HG03095 (cell line): ENCODE results near the gene ABCB10.
"Not testable (repeated sequence)": the region's sequence is repeated elsewhere in the genome, so short reads cannot be mapped to it uniquely, and the experiment has no call there.

ENCODE experiments used
- ATAC-seq: cut with Tn5 transposase; IDR thresholded peaks from one replicate; pipeline ENCODE4 v1.9.1; 2021; ENCODE audit warnings: moderate library complexity; ENCODE audit not compliant: unreplicated experiment

The ABCB10 gene

GRCh38 chr1:229539863-229540506, 18.5 kb downstream of the ABCB10 start:
- ATAC-seq = no peak

- no peak for ATAC-seq
Measured at GRCh38 chr1:229538945-229539344, 19.6 kb downstream of the ABCB10 start.

- ATAC-seq = no peak
Measured at GRCh38 chr1:229537894-229538293, 20.6 kb downstream of the ABCB10 start.

- ATAC-seq = no peak
Measured at GRCh38 chr1:229536982-229537381, 21.5 kb downstream of the ABCB10 start.

- no peak for ATAC-seq
Measured at GRCh38 chr1:229535230-229535629, 23.3 kb downstream of the ABCB10 start.

- ATAC-seq = no peak
Measured at GRCh38 chr1:229531326-229531725, 27.2 kb downstream of the ABCB10 start.

GRCh38 chr1:229529639-229530038, 28.9 kb downstream of the ABCB10 start:
- ATAC-seq = no peak

GRCh38 chr1:229526695-229527094, 31.8 kb downstream of the ABCB10 start:
- no peak for ATAC-seq

GRCh38 chr1:229523052-229523451, 35.5 kb downstream of the ABCB10 start:
- ATAC-seq = no peak

- peak; percentile 75 for ATAC-seq
Measured at GRCh38 chr1:229514578-229515275, 43.8 kb downstream of the ABCB10 start.

- not testable (repeated sequence) for ATAC-seq
Measured at GRCh38 chr1:229511625-229512024, 46.9 kb downstream of the ABCB10 start.

GRCh38 chr1:229511201-229511600, 47.3 kb downstream of the ABCB10 start:
- ATAC-seq = not testable (repeated sequence)

GRCh38 chr1:229509576-229509975, 48.9 kb downstream of the ABCB10 start:
- ATAC-seq = no peak

GRCh38 chr1:229508823-229509337, 49.6 kb downstream of the ABCB10 start:
- no peak for ATAC-seq

GRCh38 chr1:229507951-229508822, 50.3 kb downstream of the ABCB10 start, which contains the start of gene NUP133:
Gene NUP133 (minus strand): TSS chr1:229508341. CDS start chr1:229508249, 92 bp downstream.
- peak; percentile 94 for ATAC-seq

- ATAC-seq = no peak
Measured at GRCh38 chr1:229507502-229507901, 51.0 kb downstream of the ABCB10 start.

- ATAC-seq = no peak
Measured at GRCh38 chr1:229506633-229507032, 51.9 kb downstream of the ABCB10 start.

GRCh38 chr1:229495782-229496181, 62.7 kb downstream of the ABCB10 start:
- no peak for ATAC-seq

- no peak for ATAC-seq
Measured at GRCh38 chr1:229487181-229487580, 71.3 kb downstream of the ABCB10 start.

GRCh38 chr1:229485318-229485717, 73.2 kb downstream of the ABCB10 start:
- no peak for ATAC-seq

- ATAC-seq = no peak
Measured at GRCh38 chr1:229482511-229482910, 76.0 kb downstream of the ABCB10 start.
